ENCODE data around the gene SELENBP1. TPM values are rescaled to one million over a fixed set of nuclear protein-coding genes. Genes with fewer than 3 reads are reported as not detected.

SELENBP1 gene
- total and polyA plus RNA-seq, 3 donors from 2014 or later, result 13.0 to 31.8 (median 15.1) TPM

DNA sequence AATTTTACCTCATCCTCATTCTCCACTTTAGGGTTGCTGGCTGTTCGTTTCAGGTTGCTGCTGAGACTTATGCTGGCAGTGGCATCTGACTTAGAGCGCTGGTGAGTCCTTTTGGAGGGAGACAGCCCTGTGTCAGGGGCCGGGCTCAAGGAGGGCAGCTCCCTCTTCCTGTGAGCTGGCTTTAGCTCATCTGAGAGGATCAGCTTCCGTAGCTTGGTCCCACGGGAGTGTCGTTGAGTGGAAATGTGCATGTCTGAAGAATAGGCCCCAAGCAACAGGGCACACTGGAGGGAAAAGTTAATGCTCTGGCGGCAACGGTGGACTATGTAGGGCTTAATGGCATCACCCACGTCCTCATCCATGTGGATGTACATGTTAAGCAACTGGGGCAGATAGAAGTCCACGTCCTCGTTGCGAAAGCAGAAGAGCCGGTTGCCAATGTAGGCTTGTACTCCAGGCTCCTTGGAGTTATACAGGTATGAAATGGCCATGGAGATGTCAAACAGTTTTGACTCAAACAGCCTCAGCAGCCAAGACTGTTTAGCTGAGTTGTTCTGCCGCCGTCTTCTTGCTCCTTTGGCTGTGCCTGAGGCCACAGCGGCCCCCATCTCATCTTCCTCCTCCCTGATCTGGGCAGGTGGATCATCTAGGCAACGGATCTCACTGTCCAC is 56.8 kb downstream of the SELENBP1 start:
- WGBS, 2 donors, result 88 to 91% methylated on average over 15 to 17 of the region's 17 CpGs
- no peak overlapping the region for H3K4me3 ChIP-seq
- DNase-seq, result no peak
- H3K27me3 ChIP-seq, result no peaks in the 10 kb centered on the region
- no peak overlapping the region for H3K27ac ChIP-seq
- intact Hi-C loops (cut with DNase I; ENCODE audit: low total_unique reads), result no loop called here
- no peaks in the 10 kb centered on the region for H3K36me3 ChIP-seq (ENCODE audit: low read depth, missing control alignments)
- H3K9me3 ChIP-seq, result no peaks in the 10 kb centered on the region
- TF ChIP-seq, protein P1, sequence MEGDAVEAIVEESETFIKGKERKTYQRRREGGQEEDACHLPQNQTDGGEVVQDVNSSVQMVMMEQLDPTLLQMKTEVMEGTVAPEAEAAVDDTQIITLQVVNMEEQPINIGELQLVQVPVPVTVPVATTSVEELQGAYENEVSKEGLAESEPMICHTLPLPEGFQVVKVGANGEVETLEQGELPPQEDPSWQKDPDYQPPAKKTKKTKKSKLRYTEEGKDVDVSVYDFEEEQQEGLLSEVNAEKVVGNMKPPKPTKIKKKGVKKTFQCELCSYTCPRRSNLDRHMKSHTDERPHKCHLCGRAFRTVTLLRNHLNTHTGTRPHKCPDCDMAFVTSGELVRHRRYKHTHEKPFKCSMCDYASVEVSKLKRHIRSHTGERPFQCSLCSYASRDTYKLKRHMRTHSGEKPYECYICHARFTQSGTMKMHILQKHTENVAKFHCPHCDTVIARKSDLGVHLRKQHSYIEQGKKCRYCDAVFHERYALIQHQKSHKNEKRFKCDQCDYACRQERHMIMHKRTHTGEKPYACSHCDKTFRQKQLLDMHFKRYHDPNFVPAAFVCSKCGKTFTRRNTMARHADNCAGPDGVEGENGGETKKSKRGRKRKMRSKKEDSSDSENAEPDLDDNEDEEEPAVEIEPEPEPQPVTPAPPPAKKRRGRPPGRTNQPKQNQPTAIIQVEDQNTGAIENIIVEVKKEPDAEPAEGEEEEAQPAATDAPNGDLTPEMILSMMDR (IDR thresholded peaks at IDR 0.05), result no peak
- no peak for TF ChIP-seq POLR2A (IDR thresholded peaks at IDR 0.05)
- H3K4me1 ChIP-seq, result peaks cover 39% of the 10 kb centered on the region

Other genes with a start within 250 kb of the SELENBP1 start
- 100 to 1,000 TPM; 134 to 175 TPM for gene SEMA6C, start 226.1 kb downstream of the SELENBP1 start, total RNA-seq
- 71.6 TPM for gene SEMA6C, start 226.1 kb downstream of the SELENBP1 start, polyA plus RNA-seq (ENCODE audit: insufficient read depth, low read depth, low replicate concordance)
- gene TNFAIP8L2, start 216.1 kb downstream of the SELENBP1 start, total RNA-seq, result under 1 TPM; 0.55 to 0.99 TPM
- gene TNFAIP8L2, start 216.1 kb downstream of the SELENBP1 start, polyA plus RNA-seq (ENCODE audit: insufficient read depth, low read depth, low replicate concordance), result 2.1 TPM
- 10 to 100 TPM; 14.9 to 17.0 TPM for gene LYSMD1, start 206.8 kb downstream of the SELENBP1 start, total RNA-seq
- gene LYSMD1, start 206.8 kb downstream of the SELENBP1 start, polyA plus RNA-seq (ENCODE audit: insufficient read depth, low read depth, low replicate concordance), result 9.5 TPM
- gene SCNM1, start 206.6 kb downstream of the SELENBP1 start, total RNA-seq, result 10 to 100 TPM; 27.5 to 31.7 TPM
- 46.0 TPM for gene SCNM1, start 206.6 kb downstream of the SELENBP1 start, polyA plus RNA-seq (ENCODE audit: insufficient read depth, low read depth, low replicate concordance)
- not detected for gene TMOD4, start 196.7 kb downstream of the SELENBP1 start, total RNA-seq
- 2.1 TPM for gene TMOD4, start 196.7 kb downstream of the SELENBP1 start, polyA plus RNA-seq (ENCODE audit: insufficient read depth, low read depth, low replicate concordance)
- 10 to 100 TPM; 31.9 to 42.7 TPM for gene VPS72, start 182.5 kb downstream of the SELENBP1 start, total RNA-seq
- gene VPS72, start 182.5 kb downstream of the SELENBP1 start, polyA plus RNA-seq (ENCODE audit: insufficient read depth, low read depth, low replicate concordance), result 57.9 TPM
- 100 to 1,000 TPM; 168 to 234 TPM for gene PIP5K1A, start 174.2 kb downstream of the SELENBP1 start, total RNA-seq
- gene PIP5K1A, start 174.2 kb downstream of the SELENBP1 start, polyA plus RNA-seq (ENCODE audit: insufficient read depth, low read depth, low replicate concordance), result 94.1 TPM
- 100 to 1,000 TPM; 164 to 196 TPM for gene PSMD4, start 118.0 kb downstream of the SELENBP1 start, total RNA-seq
- gene PSMD4, start 118.0 kb downstream of the SELENBP1 start, polyA plus RNA-seq (ENCODE audit: insufficient read depth, low read depth, low replicate concordance), result 333 TPM
- gene ZNF687, start 90.4 kb downstream of the SELENBP1 start, total RNA-seq, result 10 to 100 TPM; 39.9 to 58.2 TPM
- 38.4 TPM for gene ZNF687, start 90.4 kb downstream of the SELENBP1 start, polyA plus RNA-seq (ENCODE audit: insufficient read depth, low read depth, low replicate concordance)
- 100 to 1,000 TPM in 1 of 2 donors, 10 to 100 TPM in 1; 87.9 to 103 TPM for gene PI4KB, start 45.3 kb downstream of the SELENBP1 start, total RNA-seq
- 86.8 TPM for gene PI4KB, start 45.3 kb downstream of the SELENBP1 start, polyA plus RNA-seq (ENCODE audit: insufficient read depth, low read depth, low replicate concordance)
- gene RFX5, start 25.5 kb downstream of the SELENBP1 start, total RNA-seq, result 10 to 100 TPM; 18.8 to 19.8 TPM
- gene RFX5, start 25.5 kb downstream of the SELENBP1 start, polyA plus RNA-seq (ENCODE audit: insufficient read depth, low read depth, low replicate concordance), result 43.6 TPM
- 100 to 1,000 TPM; 155 to 186 TPM for gene PSMB4, start 26.9 kb upstream of the SELENBP1 start, total RNA-seq
- 179 TPM for gene PSMB4, start 26.9 kb upstream of the SELENBP1 start, polyA plus RNA-seq (ENCODE audit: insufficient read depth, low read depth, low replicate concordance)
- 100 to 1,000 TPM; 131 to 137 TPM for gene POGZ, start 86.8 kb upstream of the SELENBP1 start, total RNA-seq
- gene POGZ, start 86.8 kb upstream of the SELENBP1 start, polyA plus RNA-seq (ENCODE audit: insufficient read depth, low read depth, low replicate concordance), result 84.3 TPM
- gene CGN, start 138.7 kb upstream of the SELENBP1 start, total RNA-seq, result 10 to 100 TPM; 25.7 to 31.6 TPM
- 25.9 TPM for gene CGN, start 138.7 kb upstream of the SELENBP1 start, polyA plus RNA-seq (ENCODE audit: insufficient read depth, low read depth, low replicate concordance)
- 10 to 100 TPM; 16.5 to 19.3 TPM for gene TUFT1, start 167.6 kb upstream of the SELENBP1 start, total RNA-seq
- 9.7 TPM for gene TUFT1, start 167.6 kb upstream of the SELENBP1 start, polyA plus RNA-seq (ENCODE audit: insufficient read depth, low read depth, low replicate concordance)
- 10 to 100 TPM; 42.8 to 44.4 TPM for gene SNX27, start 239.3 kb upstream of the SELENBP1 start, total RNA-seq
- gene SNX27, start 239.3 kb upstream of the SELENBP1 start, polyA plus RNA-seq (ENCODE audit: insufficient read depth, low read depth, low replicate concordance), result 24.7 TPM

Data from testis (tissue), 3 donors.